GM12878 (cell line): ENCODE data around the gene FAM193A. TPM values are rescaled to one million over a fixed set of nuclear protein-coding genes. Genes with fewer than 3 reads are reported as not detected.

Source experiments
- ATAC-seq: fragments of 200-7000 bp; cut with Tn5 transposase; 3 replicates; pipeline ENCODE4 v1.9.1; 2020; ENCODE audit warnings: mild to moderate bottlenecking, moderate library complexity
- BruUV-seq: library from RNA; stranded (reverse); fragments of 400-500 nt; replicated peaks from 2 replicates; lab custom pipeline; 2021; lab: Mats Ljungman, UMichigan
- CTCF ChIA-PET: fragments of 300-600 bp; sonication (Branson Sonifier 250); formaldehyde crosslinking; extraction: SDS; loops from one replicate; lab custom pipeline; 2021; ENCODE audit warnings: inconsistent platforms; lab: Yijun Ruan, JAX
- POLR2A ChIA-PET: fragments of 350-600 bp; formaldehyde crosslinking; extraction: SDS; loops from one replicate; lab custom pipeline; 2021; ENCODE audit warnings: inconsistent platforms; lab: Charles Lee
- RAD21 ChIA-PET: fragments of 300-600 bp; sonication (Branson Sonifier 250); formaldehyde crosslinking; loops from one replicate; lab custom pipeline; 2023; ENCODE audit warnings: antibody characterized with exemption; ENCODE audit not compliant: unreplicated experiment; lab: Charles Lee
- SMC1A ChIA-PET: fragments of 300-600 bp; sonication (Branson Sonifier 250); formaldehyde crosslinking; loops from one replicate; lab custom pipeline; 2023; ENCODE audit not compliant: unreplicated experiment, uncharacterized antibody; lab: Charles Lee
- DNase-seq: peaks from one replicate; pipeline ENCODE4 v3.0.0-alpha.2; 2011; ENCODE audit warnings: low read depth, low spot score
- FAIRE-seq: peaks from 3 replicates; lab custom pipeline; 2011; peaks lifted over from hg19 to GRCh38; lab: Jason Lieb, UNC
- H2AFZ ChIP-seq: 2 replicates; pipeline ENCODE4 v1.6.0; 2011; ENCODE audit warnings: low read depth, low read length, control low read depth; ENCODE audit not compliant: control insufficient read depth
- H3K27ac ChIP-seq: 2 replicates; pipeline ENCODE4 v1.5.1; 2011; ENCODE audit warnings: control low read depth; ENCODE audit not compliant: control insufficient read depth, insufficient read depth
- H3K27me3 ChIP-seq, 2 experiments: replicated peaks in 1 of 2; 2 replicates each; pipeline versions ENCODE4 v1.6.0 to v1.6.1; 2011; ENCODE audit warnings: low read length in 1 of 2; ENCODE audit not compliant: control insufficient read depth in 2 of 2, insufficient read depth in 2 of 2
- H3K36me3 ChIP-seq, 2 experiments: 2 replicates each; pipeline ENCODE4 v1.5.1; 2011; ENCODE audit warnings: low read length in 1 of 2; ENCODE audit not compliant: control insufficient read depth in 2 of 2, insufficient read depth in 2 of 2
- H3K4me1 ChIP-seq: 2 replicates; pipeline ENCODE4 v1.6.1; 2011; ENCODE audit warnings: mild to moderate bottlenecking, low read length, moderate library complexity, mixed read lengths; ENCODE audit not compliant: control insufficient read depth, insufficient read depth
- H3K4me2 ChIP-seq: 2 replicates; pipeline ENCODE4 v1.6.0; 2011; ENCODE audit warnings: control low read depth; ENCODE audit not compliant: control insufficient read depth, insufficient read depth
- H3K4me3 ChIP-seq: fragments of 200-600 bp; sonication (generic); 2 replicates; pipeline ENCODE4 v1.5.1; 2016
- H3K79me2 ChIP-seq: 2 replicates; pipeline ENCODE4 v1.6.0; 2011; ENCODE audit warnings: low read length; ENCODE audit not compliant: control insufficient read depth, insufficient read depth
- H3K9ac ChIP-seq: 2 replicates; pipeline ENCODE4 v1.8.0; 2011; ENCODE audit warnings: low read length, control low read depth, mixed read lengths; ENCODE audit not compliant: control insufficient read depth, insufficient read depth
- H3K9me3 ChIP-seq: replicated peaks from 3 replicates; pipeline ENCODE4 v1.5.1; 2011; ENCODE audit warnings: mild to moderate bottlenecking, low read length; ENCODE audit not compliant: control insufficient read depth, insufficient read depth
- H4K20me1 ChIP-seq: 2 replicates; pipeline ENCODE4 v1.6.0; 2011; ENCODE audit not compliant: control insufficient read depth, insufficient read depth
- BRCA1 ChIP-seq: IDR thresholded peaks from 2 replicates; pipeline ENCODE4 v1.6.1; 2011; ENCODE audit warnings: low read depth, low read length, improper control_type of control experiment
- E2F4 ChIP-seq: IDR thresholded peaks from 2 replicates; pipeline ENCODE4 v1.6.1; 2012; ENCODE audit warnings: low read depth, low read length, improper control_type of control experiment
- POU2F2 ChIP-seq: IDR thresholded peaks from 3 replicates; pipeline ENCODE4 v1.6.1; 2011; ENCODE audit warnings: low read depth, mild to moderate bottlenecking, low read length, borderline replicate concordance
- SKIL ChIP-seq: fragments of 450-650 bp; IDR thresholded peaks from 2 replicates; pipeline ENCODE4 v1.6.1; 2017; ENCODE audit warnings: mild to moderate bottlenecking, low read depth, inconsistent platforms; ENCODE audit not compliant: poor library complexity, severe bottlenecking
- WGBS: methylation state at CpG from one replicate; pipeline ENCODE4 v1.1.6; 2016; ENCODE audit warnings: low lambda C conversion rate; ENCODE audit not compliant: insufficient replicate concordance, insufficient coverage; ENCODE audit errors: missing lambda C conversion rate; 5-methylcytosine and 5-hydroxymethylcytosine counted together
- in situ Hi-C: fragments of 300-500 bp; cut with MboI; formaldehyde crosslinking; loops from 9 replicates; pipeline ENCODE4 v1.14.3; 2018; ENCODE audit warnings: mixed read lengths
- intact Hi-C: fragments of 100-400 bp; cut with micrococcal nuclease; formaldehyde crosslinking; loops from one replicate; pipeline ENCODE4 v1.14.2; 2022; ENCODE audit not compliant: unreplicated experiment
- polyA plus RNA-seq, 11 experiments: library from polyadenylated mRNA; depleted of rRNA in 4 of 11; unstranded in 6 of 11; stranded (reverse) in 5 of 11; fragments of >200 nt; fragmentation: Nextera tagmentation in 4 of 11; fragmentation: Illumina TruSeq in 1 of 11; extraction: Ambion mirVana in 4 of 11; extraction: Trizol in 1 of 11; gene quantifications; 1 replicate in 1 of 11; 2 replicates in 10 of 11; pipeline versions ENCODE4 v1.2.1 to v1.2.3, GENCODE V29; 2011 to 2016; ENCODE audit warnings: inconsistent platforms in 2 of 11, missing spikeins in 2 of 11, low read depth in 1 of 11
- total RNA-seq, 4 experiments: library from RNA; depleted of rRNA in 3 of 4; stranded (reverse); fragments of >200 nt in 3 of 4; fragmentation: Illumina TruSeq in 1 of 4; extraction: Trizol in 1 of 4; gene quantifications; 2 replicates each; pipeline versions ENCODE4 v1.2.1 to v1.2.3, GENCODE V29; 2013 to 2021
- TF ChIP-seq, protein P1 (sequence below): fragments of 450-650 bp; conservative IDR thresholded peaks from 2 replicates; pipeline ENCODE4 v1.6.1; 2017; ENCODE audit warnings: mild to moderate bottlenecking, moderate library complexity

Gene FAM193A
- total and polyA plus RNA-seq, 10 of the 15 experiments (the other 5 are each of a cell fraction or from before 2014, with no cell fraction given), result 0.52 to 23.3 (median 7.4) TPM

DNA sequence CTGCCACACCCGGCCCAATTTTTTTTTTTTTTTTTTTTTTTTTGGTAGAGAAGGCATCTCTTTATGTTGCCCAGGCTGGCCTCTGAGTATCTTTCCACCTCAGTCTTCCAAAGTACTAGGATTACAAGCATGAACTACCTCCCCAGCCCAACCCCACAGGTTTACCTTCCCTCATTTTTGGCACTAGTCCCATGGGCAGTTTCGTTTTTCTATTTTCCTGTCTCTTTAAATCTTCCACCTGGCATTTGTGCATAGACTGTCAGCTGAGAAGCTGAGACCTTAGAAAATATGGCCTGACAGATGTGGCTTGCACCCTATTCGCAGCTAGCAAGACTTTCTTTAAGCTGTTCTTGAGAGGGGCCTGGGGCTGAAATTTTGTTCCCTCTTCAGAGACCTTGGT lies 191.8 kb downstream of the FAM193A start (continued):
- TF ChIP-seq, protein P1, sequence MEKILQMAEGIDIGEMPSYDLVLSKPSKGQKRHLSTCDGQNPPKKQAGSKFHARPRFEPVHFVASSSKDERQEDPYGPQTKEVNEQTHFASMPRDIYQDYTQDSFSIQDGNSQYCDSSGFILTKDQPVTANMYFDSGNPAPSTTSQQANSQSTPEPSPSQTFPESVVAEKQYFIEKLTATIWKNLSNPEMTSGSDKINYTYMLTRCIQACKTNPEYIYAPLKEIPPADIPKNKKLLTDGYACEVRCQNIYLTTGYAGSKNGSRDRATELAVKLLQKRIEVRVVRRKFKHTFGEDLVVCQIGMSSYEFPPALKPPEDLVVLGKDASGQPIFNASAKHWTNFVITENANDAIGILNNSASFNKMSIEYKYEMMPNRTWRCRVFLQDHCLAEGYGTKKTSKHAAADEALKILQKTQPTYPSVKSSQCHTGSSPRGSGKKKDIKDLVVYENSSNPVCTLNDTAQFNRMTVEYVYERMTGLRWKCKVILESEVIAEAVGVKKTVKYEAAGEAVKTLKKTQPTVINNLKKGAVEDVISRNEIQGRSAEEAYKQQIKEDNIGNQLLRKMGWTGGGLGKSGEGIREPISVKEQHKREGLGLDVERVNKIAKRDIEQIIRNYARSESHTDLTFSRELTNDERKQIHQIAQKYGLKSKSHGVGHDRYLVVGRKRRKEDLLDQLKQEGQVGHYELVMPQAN, result no peak
- TF ChIP-seq SKIL (no peak), POU2F2 (no peak), BRCA1 (no peak)
- TF ChIP-seq, all 136 proteins: peak for 0

DNA sequence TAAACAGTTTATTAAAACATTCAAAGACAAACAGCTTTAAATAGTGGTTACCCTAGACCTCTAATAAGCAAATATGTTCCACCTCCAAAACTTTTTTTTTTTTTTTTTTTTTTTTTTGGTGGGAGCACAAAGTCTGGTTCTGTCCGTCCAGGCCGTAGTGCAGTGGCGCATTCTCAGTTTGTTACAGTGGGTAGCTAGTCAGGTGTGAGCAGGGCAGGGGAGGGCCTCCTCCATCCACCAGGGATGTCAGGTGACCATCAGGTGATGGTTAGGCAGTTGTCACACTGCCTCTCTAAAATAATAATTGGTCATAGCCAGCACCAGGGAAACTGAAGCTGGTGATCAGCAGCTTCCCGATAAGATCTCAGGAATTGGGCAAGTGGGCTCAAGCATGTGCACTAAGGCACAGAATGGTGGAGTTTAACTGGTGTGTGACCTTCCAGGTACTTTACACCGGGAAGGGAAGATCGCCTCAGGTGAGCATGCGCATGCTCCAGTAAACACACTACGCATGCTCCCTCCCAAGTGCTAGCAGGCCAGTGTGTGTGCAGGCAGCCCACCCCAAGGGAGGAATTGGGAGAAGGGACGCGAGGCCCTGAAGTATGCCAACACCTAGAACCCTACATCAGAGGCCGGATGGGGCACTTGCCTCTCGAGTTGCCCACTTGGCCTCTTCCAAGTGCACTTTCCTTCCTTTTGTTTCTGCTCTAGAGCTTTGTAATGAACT lies 192.5 kb downstream of the FAM193A start:
- Histone ChIP-seq H3K79me2 (no peaks in the 10 kb centered on the region), H3K27ac (no peak overlapping the region), H3K4me1 (no peaks in the 10 kb centered on the region), H3K9ac (no peak overlapping the region), H3K27me3 (no peaks in the 10 kb centered on the region), H3K4me2 (no peak overlapping the region), H3K9me3 (no peaks in the 10 kb centered on the region)
- no TSS peak for BruUV-seq
- POLR2A ChIA-PET, result interaction anchor here (0.6 to 0.7 kb wide), 6 partner anchors 11 to 493 kb away, joined by 3 to 9 read pairs (median 4); no protein-coding TSS in a partner anchor
- SMC1A ChIA-PET, result interaction anchor here (0.7 to 1.2 kb wide), 3 partner anchors 21 to 265 kb away, joined by 3 to 5 read pairs (median 3); no protein-coding TSS in a partner anchor
- in situ Hi-C loops, result no loop called here
- WGBS, result 99% methylated on average over 12 of the region's 12 CpGs
- TF ChIP-seq E2F4, result no peak
- TF ChIP-seq, all 136 proteins: peak for 0
- ChIA-PET CTCF (interaction anchor here (0.6 to 1.0 kb wide), 2 partner anchors 11 to 1020 kb away, joined by 3 read pairs; no protein-coding TSS in a partner anchor), RAD21 (interaction anchor here (1.1 kb wide), 1 partner anchor 17 kb away, joined by 3 read pairs; no protein-coding TSS in a partner anchor)
- ATAC-seq (no peak), DNase-seq (no peak), FAIRE-seq (no peak)
- H4K20me1 ChIP-seq, result no peaks in the 10 kb centered on the region
- H3K36me3 ChIP-seq, result peaks cover 9 to 11% of the 10 kb centered on the region in 2 experiments; a peak in 3 of 4 replicates
- H3K4me3 ChIP-seq, result no peak overlapping the region
- H2AFZ ChIP-seq, result no peak overlapping the region
- intact Hi-C loops, result no loop called here
